ENCODE data around the gene GLRB.

DNA sequence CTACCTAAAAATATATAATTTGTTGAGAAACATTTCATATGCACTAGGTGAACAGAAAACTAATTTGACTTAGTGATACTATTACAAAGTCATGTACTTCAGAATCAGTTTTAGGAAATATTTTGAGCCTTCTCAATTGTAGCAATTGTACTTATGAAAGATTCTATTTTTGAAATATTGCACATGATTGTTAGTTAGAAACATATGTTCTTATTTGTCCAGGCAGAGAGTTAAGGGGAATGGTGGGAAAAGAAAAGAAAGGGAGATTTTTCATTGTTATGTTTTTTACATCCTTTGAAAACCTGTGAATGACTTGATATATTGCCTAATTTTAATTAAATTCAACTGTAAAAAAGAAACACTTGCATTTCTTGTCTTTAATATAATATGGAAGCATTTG is 66.0 kb downstream of the GLRB start:
- TF ChIP-seq, protein P1, sequence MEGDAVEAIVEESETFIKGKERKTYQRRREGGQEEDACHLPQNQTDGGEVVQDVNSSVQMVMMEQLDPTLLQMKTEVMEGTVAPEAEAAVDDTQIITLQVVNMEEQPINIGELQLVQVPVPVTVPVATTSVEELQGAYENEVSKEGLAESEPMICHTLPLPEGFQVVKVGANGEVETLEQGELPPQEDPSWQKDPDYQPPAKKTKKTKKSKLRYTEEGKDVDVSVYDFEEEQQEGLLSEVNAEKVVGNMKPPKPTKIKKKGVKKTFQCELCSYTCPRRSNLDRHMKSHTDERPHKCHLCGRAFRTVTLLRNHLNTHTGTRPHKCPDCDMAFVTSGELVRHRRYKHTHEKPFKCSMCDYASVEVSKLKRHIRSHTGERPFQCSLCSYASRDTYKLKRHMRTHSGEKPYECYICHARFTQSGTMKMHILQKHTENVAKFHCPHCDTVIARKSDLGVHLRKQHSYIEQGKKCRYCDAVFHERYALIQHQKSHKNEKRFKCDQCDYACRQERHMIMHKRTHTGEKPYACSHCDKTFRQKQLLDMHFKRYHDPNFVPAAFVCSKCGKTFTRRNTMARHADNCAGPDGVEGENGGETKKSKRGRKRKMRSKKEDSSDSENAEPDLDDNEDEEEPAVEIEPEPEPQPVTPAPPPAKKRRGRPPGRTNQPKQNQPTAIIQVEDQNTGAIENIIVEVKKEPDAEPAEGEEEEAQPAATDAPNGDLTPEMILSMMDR (IDR thresholded peaks at IDR 0.05; ENCODE audit: low read depth, low read length, poor library complexity, severe bottlenecking), result no peak
- no peak for TF ChIP-seq EZH2phosphoT487 (IDR thresholded peaks at IDR 0.05; ENCODE audit: borderline replicate concordance, low read length)

Data from DOHH2 (cell line).